Activated CD8-positive, alpha-beta memory T cell treated with anti-CD3 and anti-CD28 coated beads, Interleukin-2, amount 50 U/mL, for 4 hours (primary cell): ENCODE results near the gene RARRES2.
"Not testable (repeated sequence)": the region's sequence is repeated elsewhere in the genome, so short reads cannot be mapped to it uniquely, and the experiment has no call there.

Experiments used
- DNase-seq: peaks from one replicate; pipeline ENCODE4 v3.0.0-alpha.2; 2020

The RARRES2 gene

GRCh38 chr7:150335108-150335773, 6.2 kb downstream of the RARRES2 start:
- no peak for DNase-seq

GRCh38 chr7:150334108-150334507, 7.3 kb downstream of the RARRES2 start:
- no peak for DNase-seq

DNA sequence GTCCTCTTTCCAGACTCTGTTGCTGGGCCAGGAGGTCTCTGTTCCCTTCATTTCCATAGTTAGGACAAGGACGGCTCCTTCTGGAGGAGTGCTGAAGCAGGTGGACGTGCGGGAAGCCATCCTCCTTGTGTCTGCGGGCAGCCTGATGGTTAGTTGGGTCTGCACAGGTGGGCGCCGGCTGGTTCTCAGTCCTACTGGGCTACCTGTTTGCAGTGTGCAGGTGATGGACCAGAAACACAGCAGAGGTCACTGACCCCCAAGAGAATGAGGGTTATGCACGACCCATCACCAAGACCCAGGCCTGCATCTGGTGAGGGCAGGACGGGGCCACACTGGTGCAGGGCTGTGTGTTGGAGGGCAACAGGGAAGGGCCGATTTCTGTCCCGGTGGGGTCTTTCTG, 7.8 kb downstream of the RARRES2 start:
- DNase-seq = no peak

GRCh38 chr7:150332852-150333635, 8.4 kb downstream of the RARRES2 start:
- DNase-seq = no peak

DNA sequence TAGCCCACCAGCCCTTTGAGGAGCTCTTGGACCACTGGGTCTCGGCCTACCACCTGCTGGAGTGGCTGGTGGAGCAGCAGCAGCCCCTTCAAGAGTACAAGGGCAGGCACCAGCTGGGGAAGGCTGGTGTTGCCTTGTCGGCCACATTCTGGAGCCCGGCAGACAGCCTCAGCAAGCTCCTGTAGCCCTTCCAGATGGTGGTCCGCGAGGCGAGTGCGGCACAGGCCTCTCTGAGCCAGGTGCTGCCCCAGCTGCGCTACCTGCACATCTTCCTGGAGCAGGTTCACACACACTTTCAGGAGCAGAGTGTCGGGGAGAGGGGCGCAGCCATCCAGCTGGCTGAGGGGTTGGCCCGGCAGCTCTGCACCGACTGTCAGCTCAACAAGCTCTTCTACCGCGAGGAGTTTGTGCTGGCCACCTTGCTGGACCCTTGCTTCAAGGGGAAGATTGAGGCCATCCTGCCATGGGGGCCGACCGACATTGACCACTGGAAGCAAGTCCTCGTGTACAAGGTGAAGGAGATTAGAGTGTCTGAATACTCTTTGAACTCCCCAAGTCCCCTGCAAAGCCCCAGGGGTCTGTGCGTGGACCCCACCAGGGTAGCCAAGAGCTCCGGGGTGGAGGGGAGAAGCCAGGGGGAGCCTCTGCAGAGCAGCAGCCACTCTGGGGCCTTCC, 11.1 kb downstream of the RARRES2 start:
- DNase-seq = no peak

DNA sequence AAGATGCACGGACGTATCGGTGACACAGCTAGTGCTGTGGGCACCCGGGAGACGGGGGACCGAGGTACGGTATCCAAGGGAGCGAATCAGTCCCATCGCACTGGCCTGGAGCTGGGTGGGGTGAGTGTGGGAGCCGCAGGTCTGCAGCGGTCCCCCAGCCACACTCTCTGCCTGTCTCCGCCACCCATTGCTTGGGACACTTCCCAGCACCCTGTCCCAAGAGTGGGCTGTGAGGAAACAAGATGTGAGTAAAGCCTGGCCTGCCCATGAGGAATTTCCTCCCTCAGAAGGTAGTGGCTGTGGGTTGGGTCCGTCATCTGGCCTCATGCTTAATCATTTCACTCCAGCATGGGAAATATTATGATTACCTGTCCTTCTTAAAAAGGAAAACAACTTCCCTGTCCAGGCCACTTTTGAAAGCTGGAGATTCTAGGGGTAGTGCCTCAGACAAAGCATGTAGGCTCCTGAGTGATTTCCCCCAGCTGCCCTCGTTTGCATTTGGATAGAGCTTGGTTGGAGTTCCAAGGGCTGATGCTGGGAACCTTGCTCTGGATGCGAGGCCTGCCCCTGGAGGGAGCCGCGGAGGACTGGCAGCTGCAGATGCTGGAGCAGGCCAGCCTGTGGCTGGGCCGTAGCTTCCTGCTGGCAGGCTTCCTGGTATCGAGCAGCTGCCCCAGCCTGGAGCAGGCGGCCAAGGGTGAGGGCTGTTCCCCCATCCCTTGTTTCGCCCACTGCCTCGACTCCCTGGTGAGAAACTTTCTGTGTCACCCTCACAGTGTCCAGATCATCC, 11.9 kb downstream of the RARRES2 start:
- no peak for DNase-seq

DNA sequence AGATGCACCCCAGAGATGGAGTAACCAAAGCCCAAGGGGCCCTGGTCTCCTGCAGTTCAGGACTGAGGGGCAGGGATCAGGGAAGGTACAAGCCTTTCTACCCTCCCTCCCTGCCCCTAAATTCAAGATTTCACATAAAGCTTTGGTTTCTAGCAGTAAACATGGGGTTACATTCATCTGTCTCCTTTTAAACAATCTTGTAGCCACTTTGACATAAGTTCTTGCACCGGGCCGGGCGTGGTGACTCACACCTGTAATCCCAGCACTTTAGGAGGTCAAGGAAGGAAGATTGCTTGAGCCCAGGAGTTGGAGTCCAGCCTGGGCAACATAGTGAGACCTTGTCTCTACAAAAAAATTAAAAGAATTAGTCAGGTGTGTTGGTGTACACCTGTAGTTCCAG, 14.1 kb downstream of the RARRES2 start:
- no peak for DNase-seq

- no peak for DNase-seq
Observed at GRCh38 chr7:150326657-150327268, 14.7 kb downstream of the RARRES2 start.

- no peak for DNase-seq
Observed at GRCh38 chr7:150325901-150326300, 15.5 kb downstream of the RARRES2 start.

GRCh38 chr7:150325110-150325611, 16.3 kb downstream of the RARRES2 start:
- no peak for DNase-seq

GRCh38 chr7:150324373-150324961, 17.0 kb downstream of the RARRES2 start:
- DNase-seq = no peak

DNA sequence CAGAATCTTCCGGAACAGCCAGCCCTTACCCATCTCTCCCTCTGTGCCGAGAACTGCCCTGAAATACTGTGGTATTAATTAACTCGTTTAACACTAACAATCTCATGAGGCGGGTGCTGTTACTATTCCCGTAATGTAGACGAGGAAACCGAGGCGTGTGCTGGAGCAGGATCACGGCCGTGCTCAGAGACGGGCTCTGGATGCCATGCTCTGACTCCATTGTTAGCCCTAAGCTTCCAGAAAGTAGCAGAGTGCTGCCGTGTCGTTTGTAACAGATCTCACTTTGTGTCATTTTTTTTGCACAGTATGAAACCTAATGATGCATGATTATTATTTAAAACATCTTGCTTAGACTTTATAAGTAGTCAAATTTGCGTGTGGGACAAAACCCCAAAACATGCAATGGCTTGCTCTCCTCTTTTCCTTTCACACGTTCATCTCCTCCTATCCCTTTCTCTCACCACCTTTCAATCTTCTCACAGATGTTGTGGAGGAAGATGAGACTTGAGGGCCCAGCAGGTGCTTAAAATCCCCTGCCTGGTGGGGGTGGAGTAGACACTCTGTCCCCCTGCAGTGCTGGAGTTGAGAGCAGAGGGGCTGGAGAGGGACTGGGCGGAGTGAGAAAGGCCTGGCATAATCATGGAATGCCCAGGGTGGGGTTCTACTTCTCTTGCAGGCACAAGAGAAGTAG, 17.6 kb downstream of the RARRES2 start:
- DNase-seq = no peak

- peak; percentile 67 for DNase-seq
Observed at GRCh38 chr7:150322833-150323681, 18.4 kb downstream of the RARRES2 start, which contains the start of the genes ACTR3C and LRRC61. Gene ACTR3C, minus strand, starts transcription at chr7:150323545. Its CDS starts 28,249 bp downstream, at chr7:150295296. Gene LRRC61, plus strand, starts transcription at chr7:150323355. Its CDS starts 13,507 bp downstream, at chr7:150336862.

DNA sequence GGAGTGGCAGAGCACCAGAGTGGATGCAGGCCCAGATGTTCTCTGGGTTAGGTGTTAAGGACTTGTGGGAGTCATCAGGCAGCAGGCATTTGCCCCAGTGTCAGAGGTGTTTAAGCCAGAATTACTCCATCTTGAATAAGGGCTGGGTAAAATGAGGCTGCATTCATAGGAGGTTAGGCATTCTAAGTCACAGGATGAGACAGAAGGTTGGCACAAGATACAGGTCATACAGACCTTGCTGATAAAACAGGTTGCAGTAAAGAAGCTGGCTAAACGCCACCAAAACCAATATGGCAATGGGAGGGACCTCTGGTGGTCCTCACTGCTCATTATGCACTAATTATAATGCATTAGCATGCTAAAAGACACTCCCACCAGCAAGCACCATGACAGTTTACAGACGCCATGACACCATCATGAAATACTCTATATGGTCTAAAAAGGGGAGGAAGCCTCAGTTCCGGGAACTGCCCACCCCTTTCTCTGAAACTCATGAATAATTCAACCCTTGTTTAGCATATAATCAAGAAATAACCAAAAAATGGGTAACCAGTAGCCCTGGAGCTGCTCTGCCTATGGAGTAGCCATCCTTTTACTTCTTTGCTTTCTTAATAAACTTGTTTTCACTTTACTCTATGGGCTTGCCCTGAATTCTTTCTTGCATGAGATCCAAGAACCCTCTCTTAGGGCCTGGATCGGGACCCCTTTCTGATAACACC, 19.2 kb downstream of the RARRES2 start:
- DNase-seq = peak; percentile 53

DNA sequence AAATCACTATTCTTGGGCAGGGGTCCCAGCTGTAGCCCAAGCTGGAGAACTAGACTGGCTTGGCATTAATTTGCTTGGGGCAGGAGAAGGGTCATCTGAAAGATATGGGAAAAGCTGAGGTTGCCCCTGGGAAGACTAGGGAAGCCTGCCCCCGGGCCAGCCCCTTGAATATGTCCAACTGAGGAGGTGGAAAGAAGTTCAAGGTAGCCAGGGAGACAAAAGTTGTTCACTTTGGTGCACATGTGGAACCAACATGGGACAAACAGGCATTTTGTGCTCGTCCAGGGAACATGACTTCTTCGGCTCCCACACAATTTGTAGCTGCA, 19.7 kb downstream of the RARRES2 start:
- no peak for DNase-seq

DNA sequence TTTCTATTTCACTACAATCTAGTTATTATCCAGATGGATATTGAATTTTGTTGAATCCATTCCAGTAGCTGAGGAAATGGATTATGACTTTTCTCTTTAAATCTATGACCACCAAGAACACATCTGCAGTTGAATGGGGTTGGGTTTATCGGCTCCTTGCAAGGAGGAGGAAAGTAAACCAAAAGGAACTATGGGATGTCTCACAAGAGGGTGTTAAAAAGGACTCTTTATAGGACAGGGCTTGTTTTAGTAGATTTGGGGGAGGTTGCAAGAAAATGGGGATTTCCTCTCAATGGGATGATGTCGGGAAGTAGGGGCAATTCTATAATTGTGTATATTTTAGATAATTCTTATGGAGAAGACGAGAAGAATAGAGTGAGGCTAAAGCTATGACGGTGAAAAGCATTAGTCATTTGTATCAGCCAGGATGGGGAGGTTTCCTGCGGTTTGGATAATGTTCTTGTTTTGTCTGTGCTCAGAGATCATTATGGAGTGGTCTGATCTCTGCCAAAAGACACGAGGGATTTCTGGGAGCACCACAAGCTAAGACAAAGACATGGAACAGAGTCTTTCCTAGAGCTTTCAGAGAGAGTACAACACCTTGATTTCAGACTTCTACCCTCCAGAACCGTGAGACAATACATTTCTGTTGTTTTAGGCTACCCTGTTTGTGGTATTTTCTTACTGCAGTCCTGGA, 23.5 kb downstream of the RARRES2 start:
- no peak for DNase-seq

DNA sequence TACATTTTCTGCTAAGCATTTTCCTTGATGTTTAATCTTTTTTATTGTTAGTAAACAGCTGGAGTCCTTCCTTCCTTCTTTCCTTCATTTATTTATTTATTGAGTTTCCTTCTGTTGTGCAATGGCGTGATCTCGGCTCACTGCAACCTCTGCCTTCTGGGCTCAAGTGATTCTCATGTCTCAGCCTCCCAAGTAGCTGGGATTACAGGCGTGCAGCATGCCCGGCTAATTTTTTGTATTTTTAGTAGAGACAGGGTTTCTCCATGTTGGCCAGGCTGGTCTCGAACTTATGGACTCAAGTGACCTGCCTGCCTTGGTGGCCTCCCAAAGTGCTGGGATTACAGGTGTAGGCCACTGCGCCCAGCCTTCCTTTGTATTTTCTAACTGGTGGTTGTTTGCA, 24.4 kb downstream of the RARRES2 start:
- not testable (repeated sequence) for DNase-seq

DNA sequence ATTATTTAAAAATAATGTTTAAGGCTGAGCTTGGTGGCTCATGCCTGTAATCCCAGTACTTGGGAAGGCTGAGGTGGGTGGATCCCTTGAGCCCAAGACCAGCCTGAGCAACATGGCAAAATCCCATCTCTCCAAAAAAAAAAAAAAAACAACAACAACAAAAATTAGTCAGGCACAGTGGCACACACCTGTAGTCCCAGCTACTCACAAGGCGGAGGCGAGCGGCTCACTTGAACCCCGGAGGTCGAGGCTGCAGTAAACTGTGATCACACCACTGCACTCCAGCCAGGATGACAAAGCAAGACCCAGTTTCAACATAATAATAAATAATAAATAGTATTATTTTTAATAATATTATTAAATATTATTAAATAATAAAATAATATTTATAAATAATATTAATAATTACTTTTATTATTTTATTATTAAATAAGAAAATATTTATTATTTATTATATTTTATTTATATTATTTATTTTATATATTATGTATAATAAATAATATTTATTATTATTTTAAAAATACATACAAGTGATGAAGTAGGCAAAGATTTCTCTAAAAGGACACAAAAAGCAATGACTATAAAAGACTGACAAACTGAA, 26.7 kb downstream of the RARRES2 start:
- DNase-seq = no peak

DNA sequence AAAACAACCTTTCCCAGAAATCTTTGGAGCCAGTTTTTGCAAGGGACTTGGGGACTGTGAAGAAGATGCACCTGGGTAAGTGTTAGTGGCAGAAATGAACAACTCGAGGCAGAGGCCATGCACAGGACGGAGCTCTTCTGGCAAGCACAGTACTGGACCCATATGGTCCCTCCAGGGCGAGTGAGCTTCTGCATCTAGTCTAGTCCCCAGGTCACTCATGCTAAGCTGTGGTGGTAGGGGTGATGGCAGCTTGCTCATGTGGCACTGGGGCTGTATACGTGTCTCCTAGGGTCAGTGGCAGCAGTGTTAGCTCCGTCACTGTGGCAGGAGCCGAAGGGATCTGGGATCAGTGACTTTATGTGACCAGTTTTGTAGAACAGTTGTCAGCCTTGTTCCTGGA, 27.6 kb downstream of the RARRES2 start:
- no peak for DNase-seq
